Sigmoid colon (tissue), 7 donors: Measurements from ENCODE around the gene NSFL1C. TPM values are rescaled to one million over a fixed set of nuclear protein-coding genes. Genes with fewer than 3 reads are reported as not detected.

ENCODE experiments used
- DNase-seq: peaks from one replicate; pipeline ENCODE4 v3.0.0-alpha.2; 2019
- H3K27ac ChIP-seq, 4 donors: fragments of 200-600 bp; sonication (generic); one replicate each; pipeline ENCODE4 v1.5.1; 2016 to 2019; ENCODE audit warnings: mild to moderate bottlenecking in 1 of 4
- H3K27me3 ChIP-seq, 3 donors: fragments of 200-600 bp; sonication (generic); one replicate each; pipeline ENCODE4 v1.5.1; 2019; ENCODE audit warnings: mild to moderate bottlenecking in 1 of 3
- H3K36me3 ChIP-seq, 4 donors: fragments of 200-600 bp; sonication (generic); one replicate each; pipeline ENCODE4 v1.5.1; 2016 to 2019
- H3K4me1 ChIP-seq, 4 donors: fragments of 200-600 bp; sonication (generic); one replicate each; pipeline ENCODE4 v1.5.1; 2017 to 2019
- H3K4me3 ChIP-seq, 4 donors: fragments of 200-600 bp; sonication (generic); one replicate each; pipeline ENCODE4 v1.5.1; 2017 to 2019; ENCODE audit warnings: mild to moderate bottlenecking in 2 of 4, moderate library complexity in 1 of 4
- H3K9me3 ChIP-seq, 4 donors: fragments of 200-600 bp in 3 of 4; sonication (generic) in 3 of 4; one replicate each; pipeline versions ENCODE4 v1.5.1 to v1.6.1; 2013 to 2019
- CTCF ChIP-seq, 4 experiments: fragments of 450-650 bp in 3 of 4; fragments of 200-600 bp in 1 of 4; IDR thresholded peaks; one replicate each; pipeline ENCODE4 v1.5.1; 2016 to 2019; ENCODE audit warnings: antibody characterized with exemption in 4 of 4, mild to moderate bottlenecking in 3 of 4, moderate library complexity in 2 of 4
- EP300 ChIP-seq, 4 donors: sonication (generic); formaldehyde crosslinking; IDR thresholded peaks; one replicate each; pipeline ENCODE4 v1.6.1; 2017; ENCODE audit warnings: antibody characterized with exemption in 4 of 4
- POLR2A ChIP-seq, 2 donors: fragments of 450-650 bp; IDR thresholded peaks; one replicate each; pipeline ENCODE4 v1.6.1; 2016; ENCODE audit warnings: antibody characterized with exemption in 2 of 2, mild to moderate bottlenecking in 2 of 2, moderate library complexity in 2 of 2
- POLR2AphosphoS5 ChIP-seq, 4 donors: sonication (generic); formaldehyde crosslinking; IDR thresholded peaks; one replicate each; pipeline ENCODE4 v1.6.1; 2017; ENCODE audit warnings: antibody characterized with exemption in 4 of 4
- WGBS, 2 donors: extraction: QIAGEN DNeasy Blood & Tissue Kit; methylation state at CpG; one replicate each; pipeline ENCODE4 v1.1.7; 2013; 5-methylcytosine and 5-hydroxymethylcytosine counted together
- intact Hi-C: fragments of 100-400 bp; cut with DNase I; formaldehyde crosslinking; loops from one replicate; pipeline ENCODE4 v1.15.1; 2023
- polyA plus RNA-seq, 3 donors: library from polyadenylated mRNA; stranded (reverse); fragments of 200-250 nt; gene quantifications; one replicate each; pipeline ENCODE4 v1.2.3, GENCODE V29; 2013
- total RNA-seq, 4 donors: library from RNA; depleted of rRNA; stranded (reverse); fragments of >200 nt; gene quantifications; one replicate each; pipeline ENCODE4 v1.1.0, GENCODE V29; 2016
- donor health status: healthy with polysubstance abuse.
- donor health status: Bipolar disorder and iron deficiency.
- donor health status: healthy.

Gene NSFL1C
- total and polyA plus RNA-seq, 7 donors, result 33.5 to 61.9 (median 46.5) TPM

- no peak overlapping the region for H3K4me3 ChIP-seq
- peaks cover 0 to 13% (median 7%) of the 10 kb centered on the region in 3 donors for H3K27me3 ChIP-seq
- 90 to 91% methylated on average over 6 of the region's 6 CpGs for WGBS, 2 donors
- DNase-seq, result no peak
- H3K9me3 ChIP-seq, result peaks cover 0 to 4% (median 0%) of the 10 kb centered on the region in 4 donors
- no peaks in the 10 kb centered on the region for H3K4me1 ChIP-seq
- intact Hi-C loops, result no loop called here
- H3K27ac ChIP-seq, result no peak overlapping the region
- no peaks in the 10 kb centered on the region for H3K36me3 ChIP-seq
- TF ChIP-seq EP300 (IDR thresholded peaks at IDR 0.05) (no peak), POLR2AphosphoS5 (IDR thresholded peaks at IDR 0.05) (no peak), CTCF (IDR thresholded peaks at IDR 0.05) (no peak), POLR2A (IDR thresholded peaks at IDR 0.05) (no peak)
Measured at GRCh38 chr20:1423206-1423605, 43.4 kb downstream of the NSFL1C start.

DNA sequence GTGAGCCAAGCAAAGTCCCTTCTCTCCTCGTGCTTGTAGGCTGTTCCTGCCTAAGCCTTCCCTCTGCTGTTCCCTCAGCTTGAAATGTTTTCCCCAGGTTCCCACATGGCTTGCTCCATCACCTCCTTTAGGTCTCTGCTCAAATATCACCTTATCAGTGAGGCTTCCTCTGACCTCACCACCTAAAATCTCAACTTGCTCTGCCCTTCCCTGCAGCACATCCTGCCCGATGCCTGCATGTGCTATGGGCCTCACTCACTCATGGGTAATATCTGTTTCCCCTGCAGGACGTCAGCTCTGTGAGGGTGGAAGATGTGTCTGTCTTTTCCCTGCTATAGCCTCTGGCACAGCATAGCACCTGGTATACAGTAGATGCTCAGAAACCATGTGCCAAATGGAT is 43.9 kb downstream of the NSFL1C start:
- intact Hi-C loops, result no loop called here

DNA sequence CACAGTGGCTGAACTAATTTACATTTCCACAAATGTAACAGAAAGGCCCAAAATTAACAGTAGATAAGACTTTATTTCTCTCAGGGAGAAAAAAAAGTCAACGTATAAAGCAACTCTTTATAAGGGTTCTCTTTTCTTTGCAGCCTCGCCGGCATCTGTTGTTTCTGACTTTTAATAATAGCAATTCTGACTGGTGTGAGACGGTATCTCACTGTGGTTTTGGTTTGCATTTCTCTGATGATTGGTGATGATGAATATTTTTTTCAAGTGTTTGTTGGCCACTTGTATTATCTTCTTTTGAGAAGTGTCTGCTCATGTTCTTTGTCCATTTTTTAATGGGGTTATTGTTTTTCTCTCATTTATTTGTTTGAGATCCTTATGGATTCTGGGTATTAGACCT is 46.6 kb downstream of the NSFL1C start:
- Histone ChIP-seq H3K4me3 (no peak overlapping the region), H3K4me1 (no peaks in the 10 kb centered on the region), H3K9me3 (peaks cover 0 to 4% (median 0%) of the 10 kb centered on the region in 4 donors), H3K27ac (no peak overlapping the region), H3K27me3 (peaks cover 0 to 13% (median 7%) of the 10 kb centered on the region in 3 donors), H3K36me3 (no peaks in the 10 kb centered on the region)
- TF ChIP-seq POLR2A (IDR thresholded peaks at IDR 0.05) (no peak), EP300 (IDR thresholded peaks at IDR 0.05) (no peak), POLR2AphosphoS5 (IDR thresholded peaks at IDR 0.05) (no peak), CTCF (IDR thresholded peaks at IDR 0.05) (no peak)
- 95 to 98% methylated on average over 4 of the region's 4 CpGs for WGBS, 2 donors
- no peak for DNase-seq
- intact Hi-C loops, result no loop called here

More for the DNA sequence above, 43.9 kb downstream of the NSFL1C start:
- no peak overlapping the region for H3K4me3 ChIP-seq
- no peak for TF ChIP-seq POLR2AphosphoS5 (IDR thresholded peaks at IDR 0.05)
- TF ChIP-seq CTCF (IDR thresholded peaks at IDR 0.05), result no peak
- no peak for TF ChIP-seq POLR2A (IDR thresholded peaks at IDR 0.05)
- no peak for TF ChIP-seq EP300 (IDR thresholded peaks at IDR 0.05)
- peaks cover 0 to 4% (median 0%) of the 10 kb centered on the region in 4 donors for H3K9me3 ChIP-seq
- H3K27ac ChIP-seq, result no peak overlapping the region
- H3K36me3 ChIP-seq, result no peaks in the 10 kb centered on the region
- H3K4me1 ChIP-seq, result no peaks in the 10 kb centered on the region
- no peak for DNase-seq
- peaks cover 0 to 13% (median 7%) of the 10 kb centered on the region in 3 donors for H3K27me3 ChIP-seq
- WGBS, 2 donors, result 49 to 50% methylated on average over 3 of the region's 3 CpGs

DNA sequence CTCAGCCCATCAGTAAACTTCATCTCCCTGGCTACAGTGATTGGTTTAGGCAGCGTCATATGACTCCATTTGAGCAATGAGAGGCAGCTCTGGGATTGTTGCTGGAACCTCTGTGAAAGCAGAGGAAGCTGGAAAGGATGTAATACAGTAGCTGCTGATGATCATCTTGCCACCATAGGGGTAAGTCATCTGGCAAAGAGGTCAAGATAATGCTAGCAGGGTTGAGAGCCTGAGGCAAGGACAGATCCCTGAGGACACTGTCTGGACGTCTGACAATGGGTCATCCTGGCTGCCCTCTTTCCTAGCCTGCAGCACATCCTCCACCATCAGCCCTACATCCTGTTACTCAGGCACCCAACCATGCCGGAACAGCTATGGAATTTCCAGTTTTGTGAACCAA is 48.3 kb downstream of the NSFL1C start:
- Histone ChIP-seq H3K4me1 (no peaks in the 10 kb centered on the region), H3K4me3 (no peak overlapping the region), H3K27ac (no peak overlapping the region), H3K27me3 (peaks cover 0 to 10% (median 7%) of the 10 kb centered on the region in 3 donors), H3K36me3 (no peaks in the 10 kb centered on the region), H3K9me3 (peaks cover 0 to 4% (median 0%) of the 10 kb centered on the region in 4 donors)
- 74 to 82% methylated on average over 3 of the region's 3 CpGs for WGBS, 2 donors
- intact Hi-C loops, result no loop called here
- TF ChIP-seq POLR2A (IDR thresholded peaks at IDR 0.05) (no peak), CTCF (IDR thresholded peaks at IDR 0.05) (no peak), EP300 (IDR thresholded peaks at IDR 0.05) (no peak), POLR2AphosphoS5 (IDR thresholded peaks at IDR 0.05) (no peak)
- no peak for DNase-seq

DNA sequence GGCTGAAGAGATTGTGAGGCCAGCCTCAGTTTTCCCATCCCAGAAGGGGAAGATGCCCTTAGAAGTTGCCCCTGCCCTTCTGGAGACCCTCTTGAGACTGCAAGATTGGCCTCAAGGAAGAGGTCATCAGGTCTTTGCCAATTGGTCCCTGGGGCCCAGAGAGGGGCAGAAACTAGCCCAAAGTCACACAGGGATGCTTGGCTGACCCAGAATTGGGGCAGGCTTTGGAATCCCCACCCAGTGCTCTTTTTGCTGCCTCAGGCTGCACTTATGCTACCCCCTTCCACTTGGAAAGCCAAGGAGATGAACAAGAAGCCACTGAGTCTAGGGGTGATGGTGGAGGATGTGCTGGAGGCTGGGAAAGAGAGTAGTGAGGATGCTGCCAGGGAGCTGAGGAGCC is 48.9 kb downstream of the NSFL1C start:
- H3K27ac ChIP-seq, result no peak overlapping the region
- peaks cover 0 to 10% (median 5%) of the 10 kb centered on the region in 3 donors for H3K27me3 ChIP-seq
- intact Hi-C loops, result no loop called here
- no peaks in the 10 kb centered on the region for H3K36me3 ChIP-seq
- H3K4me1 ChIP-seq, result no peaks in the 10 kb centered on the region
- H3K9me3 ChIP-seq, result peaks cover 0 to 4% (median 0%) of the 10 kb centered on the region in 4 donors
- DNase-seq, result no peak
- H3K4me3 ChIP-seq, result no peak overlapping the region
- TF ChIP-seq POLR2A (IDR thresholded peaks at IDR 0.05) (no peak), POLR2AphosphoS5 (IDR thresholded peaks at IDR 0.05) (no peak), CTCF (IDR thresholded peaks at IDR 0.05) (no peak), EP300 (IDR thresholded peaks at IDR 0.05) (no peak)
